ENCODE data around the gene UGT3A1.

GRCh38 chr5:36017004-36017403, 25.8 kb upstream of the UGT3A1 start:
- no peak for TF ChIP-seq CTCF (IDR thresholded peaks at IDR 0.05)
- TF ChIP-seq EZH2 (IDR thresholded peaks at IDR 0.05) = no peak
- no peak for TF ChIP-seq EZH2phosphoT487 (IDR thresholded peaks at IDR 0.05)
